SKM-1 (cell line): ENCODE results near the gene CYP4F22.
"Not testable (repeated sequence)": the region's sequence is repeated elsewhere in the genome, so short reads cannot be mapped to it uniquely, and the experiment has no call there.

Experiments used
- DNase-seq: peaks from one replicate; lab custom pipeline; 2025; ENCODE audit not compliant: unreplicated experiment; lab: John Stamatoyannopoulos, UW

The CYP4F22 gene

GRCh38 chr19:15488489-15489226, 19.7 kb upstream of the CYP4F22 start:
- no peak for DNase-seq

- DNase-seq, result no peak
Measured at GRCh38 chr19:15495151-15495550, 13.2 kb upstream of the CYP4F22 start.

GRCh38 chr19:15498156-15498858, 10.0 kb upstream of the CYP4F22 start:
- no peak for DNase-seq

- no peak for DNase-seq
Measured at GRCh38 chr19:15498910-15499309, 9.4 kb upstream of the CYP4F22 start.

- DNase-seq, result no peak
Measured at GRCh38 chr19:15501596-15501995, 6.7 kb upstream of the CYP4F22 start.

GRCh38 chr19:15502264-15502663, 6.1 kb upstream of the CYP4F22 start:
- no peak for DNase-seq

GRCh38 chr19:15506074-15506571, 2.2 kb upstream of the CYP4F22 start:
- no peak for DNase-seq

GRCh38 chr19:15507068-15508034, 974 bp upstream of the CYP4F22 start:
- DNase-seq, result no peak

- no peak for DNase-seq
Measured at GRCh38 chr19:15511671-15512424, 3.5 kb downstream of the CYP4F22 start.

GRCh38 chr19:15515227-15515625, 6.9 kb downstream of the CYP4F22 start:
- not testable (repeated sequence) for DNase-seq

- DNase-seq, result no peak
Measured at GRCh38 chr19:15516363-15516762, 8.0 kb downstream of the CYP4F22 start.

- no peak for DNase-seq
Measured at GRCh38 chr19:15517778-15518177, 9.5 kb downstream of the CYP4F22 start.

GRCh38 chr19:15519433-15519976, 11.2 kb downstream of the CYP4F22 start:
- DNase-seq, result no peak

- no peak for DNase-seq
Measured at GRCh38 chr19:15524781-15525180, 16.5 kb downstream of the CYP4F22 start.

- DNase-seq, result no peak
Measured at GRCh38 chr19:15525291-15525690, 17.0 kb downstream of the CYP4F22 start.

GRCh38 chr19:15526408-15526807, 18.1 kb downstream of the CYP4F22 start:
- DNase-seq, result no peak

GRCh38 chr19:15527705-15528104, 19.4 kb downstream of the CYP4F22 start:
- no peak for DNase-seq

GRCh38 chr19:15529774-15530372, 21.5 kb downstream of the CYP4F22 start:
- DNase-seq, result no peak

GRCh38 chr19:15532779-15533521, 24.6 kb downstream of the CYP4F22 start:
- peak; percentile 71 for DNase-seq
